ENCODE data around the gene SEMA6A.

- TF ChIP-seq POLR2A (IDR thresholded peaks at IDR 0.05; ENCODE audit: low read length) (no peak), GATA1 (IDR thresholded peaks at IDR 0.05; ENCODE audit: low read depth, low read length) (no peak)
These were observed 78.8 kb downstream of the SEMA6A start for GRCh38 chr5:116495786-116496357.
